ENCODE measurements around the gene CHP1. TPM values are rescaled to one million over a fixed set of nuclear protein-coding genes. Genes with fewer than 3 reads are reported as not detected.

The CHP1 gene
- 100 to 1,000 TPM; 103 to 187 (median 166) TPM for total RNA-seq

DNA sequence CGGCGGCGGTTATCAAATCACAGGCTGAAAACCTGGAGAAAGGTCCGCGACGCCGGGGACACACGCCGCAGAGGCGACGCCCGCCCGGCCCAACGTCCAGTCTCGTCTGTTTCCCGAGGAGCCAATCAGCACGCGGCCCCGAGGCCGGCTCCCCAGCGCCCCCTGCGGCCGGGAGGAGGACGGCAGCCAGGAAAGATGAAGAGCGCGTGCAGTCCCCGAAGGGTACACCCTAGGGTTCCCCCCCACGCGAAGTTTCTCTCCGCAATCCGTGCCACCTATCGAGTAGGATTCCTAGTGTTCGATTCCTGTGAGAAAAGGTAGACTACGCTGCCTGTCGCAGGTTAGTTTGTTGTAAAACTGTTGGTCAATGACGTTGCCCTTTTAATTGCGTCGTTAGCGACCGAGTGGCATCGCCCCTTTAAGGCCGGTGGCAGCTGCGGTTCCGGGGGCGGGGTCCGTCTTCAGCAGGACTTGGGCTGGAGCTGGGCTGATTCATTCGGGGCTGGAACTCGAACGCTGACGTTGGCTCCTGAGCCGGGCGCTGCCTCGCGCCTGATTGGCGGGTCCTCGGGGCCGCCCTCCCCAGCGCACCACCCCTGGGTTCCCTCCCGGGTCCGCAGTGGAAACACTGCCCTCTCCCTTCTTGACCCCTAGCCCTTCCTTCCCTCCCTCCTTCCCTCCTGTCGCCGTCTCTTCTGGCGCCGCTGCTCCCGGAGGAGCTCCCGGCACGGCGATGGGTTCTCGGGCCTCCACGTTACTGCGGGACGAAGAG lies at the start of gene CHP1, which contains the start of gene EXD1:
TSS of gene CHP1 (plus strand) at position 619 of the 772 bp plus-strand sequence. CDS start at position 734, 115 bp downstream.
TSS of gene EXD1 (minus strand) at position 108 of the 772 bp plus-strand sequence. CDS start 4,182 bp downstream, outside the sequence.
- WGBS: under 1% methylated on average over 47 of the region's 72 CpGs
- peak within 1 kb of the TSS; percentile 79 for H3K4me3 ChIP-seq

DNA sequence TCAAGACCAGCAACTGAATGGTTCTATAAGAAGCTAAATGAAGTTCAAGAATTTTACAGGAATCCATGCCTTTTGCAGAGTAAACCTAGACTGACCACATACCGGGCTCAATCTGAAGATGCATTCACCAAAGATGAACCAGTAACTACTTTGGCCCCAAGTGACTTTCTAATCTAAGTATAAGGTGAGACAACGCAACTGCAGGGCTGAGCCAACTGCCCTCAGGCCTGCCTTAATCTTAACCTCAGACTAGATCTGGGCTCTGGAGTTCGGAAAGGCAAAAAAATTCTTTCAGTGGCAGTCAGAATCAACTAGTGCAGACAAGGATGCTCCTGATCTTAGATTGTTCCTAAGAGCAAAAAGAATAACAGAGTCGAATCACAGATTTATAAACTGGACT lies 48.8 kb upstream of the CHP1 start:
- no peak overlapping the region for H3K27ac ChIP-seq
- no peak for DNase-seq (ENCODE audit: low spot score in 2 of 2)
- no peaks in the 10 kb centered on the region for H3K27me3 ChIP-seq
- H3K9me3 ChIP-seq: no peaks in the 10 kb centered on the region
- no peaks in the 10 kb centered on the region for H3K4me1 ChIP-seq
- TF ChIP-seq EP300 (IDR thresholded peaks at IDR 0.05): no peak
- no peak for TF ChIP-seq POLR2A (IDR thresholded peaks at IDR 0.05)
- TF ChIP-seq, protein P1, sequence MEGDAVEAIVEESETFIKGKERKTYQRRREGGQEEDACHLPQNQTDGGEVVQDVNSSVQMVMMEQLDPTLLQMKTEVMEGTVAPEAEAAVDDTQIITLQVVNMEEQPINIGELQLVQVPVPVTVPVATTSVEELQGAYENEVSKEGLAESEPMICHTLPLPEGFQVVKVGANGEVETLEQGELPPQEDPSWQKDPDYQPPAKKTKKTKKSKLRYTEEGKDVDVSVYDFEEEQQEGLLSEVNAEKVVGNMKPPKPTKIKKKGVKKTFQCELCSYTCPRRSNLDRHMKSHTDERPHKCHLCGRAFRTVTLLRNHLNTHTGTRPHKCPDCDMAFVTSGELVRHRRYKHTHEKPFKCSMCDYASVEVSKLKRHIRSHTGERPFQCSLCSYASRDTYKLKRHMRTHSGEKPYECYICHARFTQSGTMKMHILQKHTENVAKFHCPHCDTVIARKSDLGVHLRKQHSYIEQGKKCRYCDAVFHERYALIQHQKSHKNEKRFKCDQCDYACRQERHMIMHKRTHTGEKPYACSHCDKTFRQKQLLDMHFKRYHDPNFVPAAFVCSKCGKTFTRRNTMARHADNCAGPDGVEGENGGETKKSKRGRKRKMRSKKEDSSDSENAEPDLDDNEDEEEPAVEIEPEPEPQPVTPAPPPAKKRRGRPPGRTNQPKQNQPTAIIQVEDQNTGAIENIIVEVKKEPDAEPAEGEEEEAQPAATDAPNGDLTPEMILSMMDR (IDR thresholded peaks at IDR 0.05): no peak
- no peak for TF ChIP-seq POLR2AphosphoS5 (IDR thresholded peaks at IDR 0.05)
- H3K4me3 ChIP-seq: no peak overlapping the region
- WGBS: 73% methylated on average over 3 of the region's 4 CpGs
- no peaks in the 10 kb centered on the region for H3K36me3 ChIP-seq

More for the DNA sequence above, at the start of gene CHP1, which contains the start of gene EXD1:
- peak within 1 kb of the TSS; percentile 92 for H3K27ac ChIP-seq
- H3K9me3 ChIP-seq: no peaks in the 10 kb centered on the region
- peak; percentile 99 for DNase-seq (ENCODE audit: low spot score in 2 of 2)
- no peaks in the 10 kb centered on the region for H3K36me3 ChIP-seq
- H3K27me3 ChIP-seq: no peaks in the 10 kb centered on the region
- TF ChIP-seq POLR2AphosphoS5 (IDR thresholded peaks at IDR 0.05) (peak in 2 of 3 donors; percentile 40 to 84), POLR2A (IDR thresholded peaks at IDR 0.05) (peak; percentile 30 to 34), EP300 (IDR thresholded peaks at IDR 0.05) (no peak)
- TF ChIP-seq, protein P1 (IDR thresholded peaks at IDR 0.05): peak; percentile 82 to 99
- H3K4me1 ChIP-seq: peaks cover 26% of the 10 kb centered on the region

DNA sequence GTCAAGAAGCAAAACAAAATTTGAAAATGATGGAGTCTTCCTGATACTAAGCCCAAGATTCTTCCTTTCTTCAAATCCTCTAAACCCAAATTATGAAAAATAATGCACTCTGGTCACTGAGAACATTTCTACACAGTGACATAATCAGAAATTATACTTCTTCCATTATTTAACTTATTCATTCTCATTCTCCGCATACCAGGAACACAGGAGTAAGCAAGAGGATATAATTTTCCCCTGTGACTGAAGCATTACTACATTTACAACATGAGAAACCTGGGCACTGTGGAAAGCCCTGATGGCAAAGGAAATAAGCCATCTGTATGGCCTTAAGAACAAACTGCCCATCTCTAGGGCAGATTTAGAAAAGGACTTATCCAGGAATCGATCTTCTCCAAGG lies 47.5 kb upstream of the CHP1 start:
- Histone ChIP-seq H3K36me3 (no peaks in the 10 kb centered on the region), H3K27me3 (no peaks in the 10 kb centered on the region), H3K9me3 (no peaks in the 10 kb centered on the region), H3K27ac (no peak overlapping the region), H3K4me1 (no peaks in the 10 kb centered on the region), H3K4me3 (no peak overlapping the region)
- no peak for DNase-seq (ENCODE audit: low spot score in 2 of 2)
- TF ChIP-seq, protein P1 (IDR thresholded peaks at IDR 0.05): no peak
- TF ChIP-seq EP300 (IDR thresholded peaks at IDR 0.05): no peak
- TF ChIP-seq POLR2A (IDR thresholded peaks at IDR 0.05): no peak
- no peak for TF ChIP-seq POLR2AphosphoS5 (IDR thresholded peaks at IDR 0.05)
- 75% methylated on average over 2 of the region's 2 CpGs for WGBS

DNA sequence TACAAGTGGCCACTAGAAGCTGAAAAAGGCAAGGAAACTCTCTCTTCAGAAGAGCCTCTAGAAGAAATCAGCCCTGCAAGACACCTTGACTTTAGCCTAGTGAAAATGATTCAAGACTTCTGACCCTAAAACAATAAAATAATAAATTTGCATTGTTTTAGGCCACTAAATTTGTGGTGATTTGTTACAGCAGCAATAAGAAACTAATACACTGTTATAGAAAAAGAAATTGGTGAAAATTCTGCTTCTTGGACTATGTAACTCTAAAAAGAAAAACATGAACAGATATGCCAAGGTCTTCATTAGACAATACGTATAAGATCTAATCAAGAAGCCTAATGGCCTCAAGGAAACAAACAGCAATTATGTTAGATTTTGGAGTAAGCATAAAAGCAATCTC lies 36.6 kb upstream of the CHP1 start:
- Histone ChIP-seq H3K4me1 (no peaks in the 10 kb centered on the region), H3K4me3 (no peak overlapping the region), H3K27me3 (no peaks in the 10 kb centered on the region), H3K27ac (no peak overlapping the region), H3K9me3 (no peaks in the 10 kb centered on the region), H3K36me3 (no peaks in the 10 kb centered on the region)
- TF ChIP-seq EP300 (IDR thresholded peaks at IDR 0.05) (no peak), POLR2AphosphoS5 (IDR thresholded peaks at IDR 0.05) (no peak), POLR2A (IDR thresholded peaks at IDR 0.05) (no peak)
- TF ChIP-seq, protein P1 (IDR thresholded peaks at IDR 0.05): no peak
- DNase-seq (ENCODE audit: low spot score in 2 of 2): no peak
- 92% methylated on average over 1 of the region's 1 CpG for WGBS

DNA sequence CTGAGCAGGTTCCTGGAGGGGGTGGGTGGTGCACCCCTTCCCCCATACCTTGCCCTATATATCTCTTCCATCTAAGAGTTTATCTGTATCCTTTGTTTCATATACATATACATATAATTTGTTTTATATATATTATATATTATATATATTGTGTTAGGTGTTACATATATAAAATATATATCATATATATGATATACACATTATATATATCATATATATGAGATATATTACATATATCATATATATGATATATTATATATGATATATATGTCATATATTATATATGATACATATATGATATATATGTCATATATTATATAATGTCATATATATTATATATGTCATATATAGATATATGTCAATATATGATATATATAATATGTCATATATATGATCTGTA lies 31.6 kb upstream of the CHP1 start:
- no peaks in the 10 kb centered on the region for H3K4me1 ChIP-seq
- no peaks in the 10 kb centered on the region for H3K9me3 ChIP-seq
- H3K4me3 ChIP-seq: no peak overlapping the region
- no peaks in the 10 kb centered on the region for H3K27me3 ChIP-seq
- DNase-seq (ENCODE audit: low spot score in 2 of 2): no peak
- TF ChIP-seq, protein P1 (IDR thresholded peaks at IDR 0.05): no peak
- no peak for TF ChIP-seq EP300 (IDR thresholded peaks at IDR 0.05)
- TF ChIP-seq POLR2A (IDR thresholded peaks at IDR 0.05): no peak
- TF ChIP-seq POLR2AphosphoS5 (IDR thresholded peaks at IDR 0.05): no peak
- H3K36me3 ChIP-seq: no peaks in the 10 kb centered on the region
- H3K27ac ChIP-seq: no peak overlapping the region
